COLO829 (cell line): ENCODE data around the gene PCDH11X.
"Not testable (repeated sequence)": the region's sequence is repeated elsewhere in the genome, so short reads cannot be mapped to it uniquely, and the experiment has no call there.

Source experiments
- DNase-seq: peaks from one replicate; pipeline ENCODE4 v3.0.0; 2012; ENCODE audit warnings: low spot score

The PCDH11X gene

GRCh38 chrX:91779135-91779534 lies at the start of gene PCDH11X:
Gene PCDH11X (plus strand): TSS chrX:91779375. CDS start chrX:91835505, 56,130 bp downstream.
- not testable (repeated sequence) for DNase-seq

- DNase-seq: not testable (repeated sequence)
These were observed 31.7 kb upstream of the PCDH11X start for GRCh38 chrX:91747446-91747845.

DNA sequence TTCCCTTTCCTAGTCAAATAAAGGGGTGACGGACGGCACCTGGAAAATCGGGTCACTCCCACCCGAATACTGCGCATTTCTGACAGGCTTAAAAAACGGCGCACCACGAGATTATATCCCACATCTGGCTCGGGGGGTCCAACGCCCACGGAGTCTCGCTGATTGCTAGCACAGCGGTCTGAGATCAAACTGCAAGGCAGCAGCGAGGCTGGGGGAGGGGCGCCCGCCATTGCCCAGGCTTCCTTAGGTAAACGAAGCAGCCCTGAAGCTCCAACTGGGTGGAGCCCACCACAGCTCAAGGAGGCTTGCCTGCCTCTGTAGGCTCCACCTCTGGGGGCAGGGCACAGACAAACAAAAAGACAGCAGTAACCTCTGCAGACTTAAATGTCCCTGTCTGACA lies 26.2 kb upstream of the PCDH11X start:
- not testable (repeated sequence) for DNase-seq

DNA sequence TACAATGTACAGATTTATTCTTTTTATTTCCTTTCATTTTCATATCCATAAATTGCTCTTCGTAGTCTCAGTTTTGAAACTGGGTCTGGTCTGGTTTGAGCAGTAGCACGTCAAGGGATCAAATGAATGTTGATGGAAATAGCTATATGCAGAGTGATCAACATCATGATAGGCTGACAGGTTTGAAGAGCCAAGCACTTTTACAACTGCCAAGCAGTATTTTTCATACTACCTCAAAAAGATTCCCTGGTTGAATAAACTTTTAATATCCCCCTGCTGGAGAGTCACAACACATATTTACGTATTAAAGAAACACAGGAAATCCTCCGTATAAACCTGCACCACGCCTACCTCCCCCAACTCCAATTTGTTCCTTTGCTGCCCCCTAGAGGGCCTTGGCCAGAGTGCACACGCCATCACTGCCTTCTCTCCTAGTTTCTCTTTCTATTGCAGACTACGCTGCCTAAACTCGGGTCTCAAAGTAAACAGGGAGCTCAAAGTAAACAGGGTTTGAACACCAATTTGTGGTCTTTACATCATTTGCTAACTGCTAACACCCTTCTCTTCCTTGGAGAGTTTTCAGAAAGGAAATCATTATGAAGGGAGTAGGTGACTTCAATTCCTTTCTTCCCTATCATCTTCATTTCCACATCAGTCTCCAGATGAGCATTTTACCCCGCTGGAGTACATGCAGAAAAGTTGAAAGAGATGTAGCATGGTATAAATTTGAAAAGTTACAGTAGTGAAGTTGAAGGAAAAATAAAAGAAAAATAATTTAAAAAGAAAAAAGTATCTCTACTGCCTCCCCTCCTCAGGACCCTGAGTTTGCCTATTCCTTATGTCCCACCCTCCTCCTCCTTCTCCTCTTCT lies 8.3 kb upstream of the PCDH11X start:
- DNase-seq: not testable (repeated sequence)

DNA sequence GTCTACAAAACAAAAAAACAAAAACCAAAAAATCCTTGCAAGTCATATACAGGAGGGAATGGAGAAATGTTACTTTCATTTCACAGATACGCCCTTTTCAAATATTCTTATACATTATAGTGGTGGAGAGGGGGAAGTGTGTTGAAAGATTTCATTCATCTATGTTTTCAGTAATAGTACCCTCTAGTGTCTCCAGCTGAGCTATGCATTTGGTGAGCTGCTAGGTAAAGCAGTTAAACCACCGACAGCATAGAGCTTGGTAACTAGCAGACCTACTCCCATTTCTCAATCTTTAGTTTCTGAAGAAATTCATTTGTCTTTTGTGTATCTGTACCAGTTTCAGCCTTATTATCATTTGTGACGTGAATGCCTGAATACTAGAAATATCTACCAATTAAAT lies 5.2 kb upstream of the PCDH11X start:
- not testable (repeated sequence) for DNase-seq

DNA sequence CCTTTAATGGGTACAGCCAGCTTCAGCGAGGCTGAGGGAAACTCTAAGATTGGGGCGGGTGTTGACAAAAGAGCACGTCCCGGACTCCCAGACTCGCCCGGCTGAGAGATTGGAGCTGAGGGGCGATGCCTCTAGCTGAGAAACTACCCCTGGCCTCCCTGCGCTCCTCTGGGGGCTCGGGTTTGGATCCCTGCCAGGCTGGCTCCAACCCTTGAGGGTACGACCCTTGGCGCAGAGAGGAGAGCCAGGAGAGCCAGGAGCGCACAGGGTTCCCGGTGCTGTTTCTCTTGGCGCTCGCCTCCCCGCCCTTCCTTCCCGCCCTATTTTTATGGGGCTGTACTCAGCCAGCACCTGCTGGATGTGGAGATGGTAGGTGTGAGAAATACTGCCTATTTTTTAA lies 833 bp downstream of the PCDH11X start:
- DNase-seq: not testable (repeated sequence)

DNA sequence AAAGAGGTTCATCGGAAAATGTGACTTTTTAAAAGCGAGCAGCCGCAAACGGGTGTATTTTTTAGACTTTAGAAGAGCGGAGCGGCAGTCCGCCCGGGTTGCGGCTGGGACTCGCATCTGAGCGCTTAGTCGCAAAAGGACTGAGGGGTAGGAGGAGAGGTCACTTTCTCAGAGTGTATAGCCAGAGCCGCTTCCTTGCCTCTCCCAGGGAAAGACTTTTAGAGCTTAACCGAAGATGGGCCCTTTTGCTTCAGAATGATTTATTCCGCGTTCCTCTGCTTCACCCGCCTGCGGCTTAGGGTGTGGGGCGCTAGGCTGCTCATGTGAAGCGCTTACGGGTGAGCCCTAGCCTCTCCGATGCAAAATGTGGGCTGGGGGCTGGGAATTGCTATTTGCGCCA lies 1.5 kb downstream of the PCDH11X start:
- not testable (repeated sequence) for DNase-seq

DNA sequence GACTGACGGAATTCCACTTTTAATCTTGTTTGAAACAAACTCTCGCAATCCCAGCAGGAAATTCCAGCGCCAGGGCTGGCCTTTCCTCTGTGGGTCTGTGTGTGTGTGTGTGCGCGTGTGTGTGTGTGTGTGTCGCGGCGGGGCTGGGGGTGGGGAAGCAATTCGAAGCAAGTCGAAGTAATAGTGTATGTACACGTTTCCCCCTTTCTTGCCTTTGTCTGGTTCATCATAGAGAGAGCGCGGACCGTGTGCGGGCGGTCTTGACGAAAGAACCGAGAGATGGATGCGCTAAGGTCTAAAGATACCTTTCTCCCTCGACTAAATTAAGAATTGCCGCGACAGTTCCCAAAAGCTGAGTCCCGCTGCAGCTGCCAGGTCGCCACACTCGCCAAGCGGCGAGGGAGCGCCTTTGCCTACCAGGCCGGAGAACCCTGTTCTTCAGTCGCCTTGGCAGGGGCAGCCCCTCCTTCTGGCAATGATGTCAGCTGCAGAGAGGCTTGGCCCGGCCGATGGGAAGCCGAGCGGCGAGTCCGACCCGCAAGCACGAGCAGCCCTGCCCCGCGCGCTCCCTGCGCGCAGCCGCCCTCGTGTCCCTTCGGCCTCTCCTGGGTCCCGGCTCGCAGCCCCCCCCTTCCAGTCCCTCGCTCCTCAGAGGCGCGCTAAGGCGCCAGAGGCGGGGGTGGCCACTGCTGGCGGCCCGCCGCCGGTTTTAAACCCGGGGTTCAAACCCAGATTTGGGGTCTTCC lies 2.6 kb downstream of the PCDH11X start:
- not testable (repeated sequence) for DNase-seq

- DNase-seq: not testable (repeated sequence)
These were observed 3.6 kb downstream of the PCDH11X start for GRCh38 chrX:91782825-91783224.

- not testable (repeated sequence) for DNase-seq
These were observed 38.4 kb downstream of the PCDH11X start for GRCh38 chrX:91817537-91817936.

DNA sequence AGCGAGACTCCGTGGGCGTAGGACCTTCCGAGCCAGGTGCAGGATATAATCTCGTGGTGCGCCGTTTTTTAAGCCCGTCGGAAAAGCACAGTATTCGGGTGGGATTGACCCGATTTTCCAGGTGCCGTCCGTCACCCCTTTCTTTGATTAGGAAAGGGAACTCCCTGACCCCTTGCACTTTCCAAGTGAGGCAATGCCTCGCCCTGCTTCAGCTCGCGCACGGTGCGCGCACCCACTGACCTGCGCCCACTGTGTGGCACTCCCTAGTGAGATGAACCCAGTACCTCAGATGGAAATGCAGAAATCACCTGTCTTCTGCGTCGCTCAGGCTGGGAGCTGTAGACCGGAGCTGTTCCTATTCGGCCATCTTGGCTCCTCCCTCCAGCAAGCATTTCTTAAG lies 46.1 kb downstream of the PCDH11X start:
- DNase-seq: not testable (repeated sequence)
